Large intestine (tissue), 3 donors: Measurements from ENCODE around the gene LRMDA. TPM values are rescaled to one million over a fixed set of nuclear protein-coding genes. Genes with fewer than 3 reads are reported as not detected.

Source experiments
- DNase-seq, 2 donors: peaks; one replicate each; pipeline versions ENCODE4 v3.0.0 to v3.0.0-alpha.2; 2013
- H3K27ac ChIP-seq: one replicate; pipeline ENCODE4 v1.5.1; 2013; ENCODE audit warnings: low read length
- H3K27me3 ChIP-seq: 2 replicates; pipeline ENCODE4 v1.6.1; 2013; ENCODE audit warnings: low read length; ENCODE audit not compliant: control insufficient read depth, insufficient read depth
- H3K36me3 ChIP-seq: 2 replicates; pipeline ENCODE4 v1.6.1; 2013; ENCODE audit warnings: low read length; ENCODE audit not compliant: control insufficient read depth, insufficient read depth
- H3K4me1 ChIP-seq: one replicate; pipeline ENCODE4 v1.6.1; 2013; ENCODE audit warnings: low read length; ENCODE audit not compliant: control insufficient read depth, insufficient read depth
- H3K4me3 ChIP-seq: one replicate; pipeline ENCODE4 v1.5.1; 2013; ENCODE audit warnings: low read length
- H3K9me3 ChIP-seq: one replicate; pipeline ENCODE4 v1.6.1; 2013; ENCODE audit warnings: mild to moderate bottlenecking, low read depth, low read length, moderate library complexity; ENCODE audit not compliant: control insufficient read depth
- WGBS: methylation state at CpG from one replicate; pipeline ENCODE4 v1.1.5; 2013; ENCODE audit warnings: low lambda C conversion rate; ENCODE audit not compliant: insufficient coverage; 5-methylcytosine and 5-hydroxymethylcytosine counted together
- polyA plus RNA-seq: library from polyadenylated mRNA; unstranded; fragments of 120-200 nt; gene quantifications from one replicate; pipeline ENCODE4 v1.2.1, GENCODE V29; 2013

The LRMDA gene
- polyA plus RNA-seq, 1 donor, result 5.3 TPM

DNA sequence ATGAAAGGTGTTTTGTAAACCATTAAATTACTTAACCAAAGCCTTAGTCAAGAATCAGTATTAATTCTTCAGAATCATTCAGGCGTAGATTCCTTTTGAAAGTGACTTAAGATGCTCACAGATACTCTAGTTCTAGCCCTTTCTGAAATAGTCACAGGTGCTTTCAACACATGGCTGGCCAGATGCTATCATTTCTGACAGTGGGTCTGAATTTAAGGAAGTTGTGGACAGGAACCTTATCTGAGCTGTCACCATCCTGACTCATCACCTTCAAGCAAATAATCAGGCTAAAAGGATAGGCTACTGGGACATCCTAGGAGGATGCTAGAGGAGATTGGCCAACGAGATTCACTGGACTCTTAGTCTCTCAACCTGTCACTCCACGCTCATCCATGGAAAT, 501.5 kb downstream of the LRMDA start:
- Histone ChIP-seq H3K27me3 (peaks cover 2% of the 10 kb centered on the region), H3K4me3 (no peak overlapping the region), H3K9me3 (no peaks in the 10 kb centered on the region), H3K4me1 (no peaks in the 10 kb centered on the region), H3K36me3 (no peaks in the 10 kb centered on the region), H3K27ac (no peak overlapping the region)
- DNase-seq, result no peak
- no CpG with 5 or more reads among the region's 3 CpGs for WGBS

DNA sequence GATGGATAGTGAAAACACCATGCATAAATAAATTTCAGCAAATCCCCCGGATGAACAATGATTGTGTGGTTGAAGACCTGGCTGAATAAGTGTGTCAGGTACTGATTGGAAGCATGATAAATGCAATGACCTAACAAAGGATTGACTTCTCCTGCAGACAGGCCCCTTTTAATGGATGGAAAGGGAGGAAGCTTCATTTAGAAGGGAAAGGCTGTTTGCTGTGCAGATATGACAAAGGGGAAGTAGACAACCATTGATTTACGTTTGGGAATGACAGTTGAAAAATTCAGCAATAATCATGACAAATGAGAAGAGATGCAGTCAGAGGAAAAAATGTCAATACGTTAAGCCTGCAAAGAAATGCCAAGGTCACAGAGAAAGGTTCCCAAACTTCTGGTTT, 503.8 kb downstream of the LRMDA start:
- H3K27ac ChIP-seq, result no peak overlapping the region
- H3K27me3 ChIP-seq, result peaks cover 2% of the 10 kb centered on the region
- H3K4me3 ChIP-seq, result no peak overlapping the region
- H3K4me1 ChIP-seq, result no peaks in the 10 kb centered on the region
- no peaks in the 10 kb centered on the region for H3K9me3 ChIP-seq
- DNase-seq, result no peak
- 100% methylated on average over 2 of the region's 3 CpGs for WGBS
- H3K36me3 ChIP-seq, result no peaks in the 10 kb centered on the region

DNA sequence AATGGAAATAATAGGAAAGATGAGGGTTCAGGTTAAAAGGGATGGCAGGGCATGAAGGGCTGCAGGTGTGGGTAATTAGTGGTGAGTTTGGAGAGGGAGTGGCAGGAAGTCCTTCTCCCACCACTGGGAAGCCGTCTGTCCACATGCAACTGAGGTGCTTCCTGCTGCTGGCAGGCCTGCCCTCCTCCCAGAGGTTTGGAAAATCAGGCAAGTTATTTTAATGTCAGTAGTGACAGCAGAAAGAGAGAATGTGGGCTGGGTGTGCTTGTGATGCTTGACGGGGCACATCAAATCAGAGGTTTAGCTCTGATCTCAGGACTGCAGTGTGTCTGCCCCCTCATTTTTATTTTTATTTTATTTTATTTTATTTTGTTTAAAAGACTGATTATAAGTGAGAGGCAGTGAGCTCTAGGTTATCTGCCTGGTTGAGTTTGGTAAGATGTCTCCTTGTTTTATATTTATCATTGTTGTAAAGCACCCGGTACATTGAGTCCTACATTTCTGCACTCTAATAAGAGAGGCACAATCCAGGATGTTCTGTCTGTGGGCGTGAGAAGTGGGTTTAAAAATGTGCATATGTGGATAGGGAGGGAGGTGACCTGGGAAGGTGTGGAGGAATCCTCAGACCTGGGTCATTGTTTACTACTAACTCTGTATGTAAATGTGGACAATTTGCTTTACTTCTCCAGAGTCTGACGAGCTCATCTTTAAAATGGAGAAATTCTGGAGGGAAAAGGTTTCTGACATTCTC, 504.4 kb downstream of the LRMDA start:
- no peak for DNase-seq
- Histone ChIP-seq H3K27me3 (peaks cover 2% of the 10 kb centered on the region), H3K4me1 (no peaks in the 10 kb centered on the region), H3K9me3 (no peaks in the 10 kb centered on the region), H3K27ac (no peak overlapping the region), H3K4me3 (no peak overlapping the region), H3K36me3 (no peaks in the 10 kb centered on the region)
- WGBS, result no CpG with 5 or more reads among the region's 5 CpGs

DNA sequence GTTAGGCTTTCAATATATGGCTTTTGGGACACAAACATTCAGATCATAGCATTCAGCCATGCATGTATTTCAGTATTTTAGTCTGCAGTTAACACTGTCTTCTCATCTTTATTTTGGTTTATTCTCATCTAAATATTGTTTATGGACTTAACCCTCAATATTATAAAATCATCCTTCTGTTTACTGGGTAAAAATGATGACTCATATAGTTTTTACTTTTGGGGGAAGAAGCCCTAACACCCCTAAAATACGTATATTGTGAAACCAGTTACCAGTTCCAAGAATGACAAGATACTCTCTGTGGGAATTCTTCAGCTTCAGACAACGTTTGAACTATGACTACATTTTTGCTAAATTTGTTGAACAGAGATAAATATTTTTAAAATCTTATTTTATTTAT, 505.4 kb downstream of the LRMDA start:
- no peak overlapping the region for H3K27ac ChIP-seq
- WGBS, result 71% methylated on average over 1 of the region's 2 CpGs
- H3K4me3 ChIP-seq, result no peak overlapping the region
- H3K27me3 ChIP-seq, result peaks cover 2% of the 10 kb centered on the region
- DNase-seq, result no peak
- H3K4me1 ChIP-seq, result no peaks in the 10 kb centered on the region
- H3K36me3 ChIP-seq, result no peaks in the 10 kb centered on the region
- no peaks in the 10 kb centered on the region for H3K9me3 ChIP-seq

DNA sequence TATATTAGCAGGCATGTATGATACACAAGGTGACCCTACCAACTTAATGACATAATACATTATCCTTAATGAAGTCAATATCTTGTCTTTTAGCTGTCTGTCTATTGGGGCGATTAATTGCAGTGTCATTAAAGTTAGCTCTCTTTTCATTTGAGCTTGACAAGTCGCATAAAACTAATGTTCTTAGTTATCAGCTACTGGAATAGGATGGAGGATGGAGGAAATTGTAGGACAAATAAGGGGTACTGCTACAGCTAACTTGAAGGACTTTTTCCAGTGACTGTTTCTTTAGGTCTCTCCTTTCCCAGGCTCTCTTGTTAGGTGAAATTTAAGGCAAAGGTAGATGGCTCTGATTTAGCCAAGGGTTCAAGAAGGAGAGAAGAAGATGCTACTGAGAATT, 506.4 kb downstream of the LRMDA start:
- Histone ChIP-seq H3K4me3 (no peak overlapping the region), H3K36me3 (no peaks in the 10 kb centered on the region), H3K9me3 (no peaks in the 10 kb centered on the region), H3K4me1 (no peaks in the 10 kb centered on the region), H3K27ac (no peak overlapping the region), H3K27me3 (peaks cover 2% of the 10 kb centered on the region)
- no peak for DNase-seq
- WGBS, result no CpG with 5 or more reads among the region's 2 CpGs

DNA sequence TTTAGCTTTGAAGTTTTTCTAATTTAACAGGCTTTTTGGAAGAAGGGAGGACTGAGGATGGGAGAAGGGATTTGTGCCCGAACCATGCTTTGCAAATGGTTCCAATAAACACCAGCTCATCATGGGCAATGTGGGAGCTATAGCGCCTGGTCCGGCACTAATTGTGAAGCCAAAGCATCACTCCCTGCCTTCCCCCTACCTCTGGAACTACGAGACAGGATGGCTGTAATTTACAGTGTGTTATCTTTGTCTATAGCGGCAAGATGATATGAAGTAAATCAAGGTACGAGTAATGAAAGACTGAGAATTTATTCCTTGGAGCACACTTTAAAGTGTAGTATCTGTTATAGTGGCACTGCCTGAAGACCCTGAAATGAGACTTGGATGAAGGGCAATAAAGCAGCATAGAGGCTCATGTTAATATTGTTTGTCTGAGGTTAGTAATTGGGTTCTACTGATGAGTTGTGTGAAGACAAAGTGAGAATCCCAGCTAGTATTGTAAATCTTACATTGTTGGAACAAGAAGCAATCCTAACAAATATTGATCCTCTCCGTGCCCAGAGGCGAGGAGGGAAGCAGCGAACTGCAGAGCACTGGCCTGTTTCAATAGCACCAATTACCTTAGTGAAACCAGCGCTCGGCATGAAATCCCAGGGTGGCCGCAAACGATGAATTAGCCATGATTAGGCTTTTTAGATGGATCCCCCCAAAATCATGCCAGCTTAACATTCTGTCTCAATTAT, 507.1 kb downstream of the LRMDA start:
- no peak for DNase-seq
- H3K27me3 ChIP-seq, result peaks cover 2% of the 10 kb centered on the region
- no peak overlapping the region for H3K27ac ChIP-seq
- no peak overlapping the region for H3K4me3 ChIP-seq
- WGBS, result 60% methylated on average over 2 of the region's 13 CpGs
- H3K9me3 ChIP-seq, result no peaks in the 10 kb centered on the region
- H3K36me3 ChIP-seq, result no peaks in the 10 kb centered on the region
- no peaks in the 10 kb centered on the region for H3K4me1 ChIP-seq

DNA sequence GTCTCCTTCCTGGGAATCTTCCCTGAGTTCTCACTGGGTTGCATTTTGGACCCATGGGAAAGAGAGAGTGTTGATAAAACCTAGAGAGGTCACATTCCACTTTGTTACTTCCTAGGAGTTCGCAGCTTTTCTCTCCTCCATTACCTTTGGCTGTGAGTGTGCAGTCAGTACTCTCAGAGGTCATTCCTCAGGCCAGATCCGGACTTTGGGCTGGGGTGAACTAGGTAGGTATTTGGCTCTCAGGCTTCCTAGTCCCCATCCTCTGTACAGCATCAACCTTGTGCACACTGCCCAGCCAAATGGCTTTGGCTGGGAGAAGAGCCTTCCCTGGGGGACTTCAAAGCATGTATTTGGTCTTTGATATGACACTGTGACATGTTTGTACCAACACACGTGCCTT, 508.1 kb downstream of the LRMDA start:
- Histone ChIP-seq H3K27ac (no peak overlapping the region), H3K4me3 (no peak overlapping the region), H3K9me3 (no peaks in the 10 kb centered on the region), H3K36me3 (no peaks in the 10 kb centered on the region), H3K27me3 (no peaks in the 10 kb centered on the region), H3K4me1 (no peaks in the 10 kb centered on the region)
- no peak for DNase-seq
- no CpG with 5 or more reads among the region's 3 CpGs for WGBS

DNA sequence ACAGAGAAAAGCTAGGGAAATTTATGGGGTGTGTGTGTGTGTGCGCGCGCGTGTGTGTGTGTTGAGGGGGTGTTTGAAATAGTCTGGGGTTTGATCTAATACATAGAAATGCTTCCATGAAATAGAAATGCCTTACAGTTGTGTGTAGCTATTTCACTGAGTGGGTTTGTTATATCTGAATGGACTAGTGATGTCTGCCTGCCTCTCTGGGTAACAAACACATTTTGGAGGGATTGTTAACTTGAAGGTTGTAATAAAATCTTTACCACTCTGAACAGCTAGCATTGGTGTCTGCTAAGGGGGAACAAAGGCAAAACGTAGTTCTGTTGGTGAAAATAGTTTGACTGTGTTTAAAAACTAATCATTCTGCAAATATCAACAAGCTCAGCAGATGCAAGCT, 509.3 kb downstream of the LRMDA start:
- Histone ChIP-seq H3K36me3 (no peaks in the 10 kb centered on the region), H3K4me1 (no peaks in the 10 kb centered on the region), H3K9me3 (no peaks in the 10 kb centered on the region), H3K27me3 (no peaks in the 10 kb centered on the region), H3K4me3 (no peak overlapping the region), H3K27ac (no peak overlapping the region)
- DNase-seq, result no peak
- WGBS, result 96% methylated on average over 4 of the region's 5 CpGs

DNA sequence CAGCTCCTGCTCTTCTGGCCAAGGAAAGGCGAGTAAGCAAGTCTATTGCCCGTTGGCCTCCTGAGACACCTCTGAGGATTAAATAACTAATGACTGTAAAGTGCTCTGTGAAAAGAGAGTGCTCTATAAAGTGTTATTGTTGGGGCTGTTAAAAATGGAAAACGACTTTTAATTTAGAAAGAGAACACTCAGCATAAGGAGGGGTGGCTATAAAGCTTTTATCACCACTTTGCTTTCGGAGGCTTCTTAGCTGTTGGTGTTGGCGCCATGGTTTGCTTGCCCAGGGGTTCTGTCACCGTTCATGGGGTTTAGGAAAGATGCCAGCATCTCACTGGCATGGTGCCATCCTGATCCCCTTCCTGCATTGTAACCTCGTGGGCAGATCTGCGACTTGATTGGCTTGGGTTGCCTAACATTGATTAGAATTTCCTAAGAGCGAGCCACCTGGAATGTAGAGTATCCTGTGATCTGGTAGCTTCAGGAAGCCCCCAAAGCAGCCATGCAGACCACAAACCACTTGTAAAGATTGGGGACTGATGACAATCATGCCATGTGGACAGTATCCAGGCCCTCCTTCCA, 509.9 kb downstream of the LRMDA start:
- Histone ChIP-seq H3K4me3 (no peak overlapping the region), H3K27ac (no peak overlapping the region), H3K27me3 (no peaks in the 10 kb centered on the region), H3K36me3 (no peaks in the 10 kb centered on the region), H3K9me3 (no peaks in the 10 kb centered on the region), H3K4me1 (no peaks in the 10 kb centered on the region)
- WGBS, result no CpG with 5 or more reads among the region's 9 CpGs
- no peak for DNase-seq

DNA sequence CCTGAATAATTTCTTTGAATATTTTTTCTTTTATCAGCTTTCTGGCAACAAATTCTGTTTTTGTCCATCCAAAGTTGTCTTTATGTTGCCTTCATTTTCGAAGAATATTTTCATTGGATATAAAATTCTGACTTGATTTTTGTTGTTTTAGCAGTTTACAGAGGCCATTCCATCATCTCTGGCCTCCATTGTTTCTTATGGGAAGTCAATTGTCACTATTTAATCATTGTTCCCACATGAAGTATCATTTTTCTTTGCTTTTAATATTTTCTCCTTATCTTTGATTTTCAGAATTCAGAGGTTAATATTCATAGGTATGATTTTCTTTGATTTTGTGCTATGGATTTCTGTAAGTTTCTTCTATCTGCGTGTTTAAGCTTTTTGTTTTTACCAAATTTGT, 512.6 kb downstream of the LRMDA start:
- WGBS, result 100% methylated on average over 2 of the region's 2 CpGs
- H3K4me3 ChIP-seq, result no peak overlapping the region
- H3K27ac ChIP-seq, result no peak overlapping the region
- no peaks in the 10 kb centered on the region for H3K27me3 ChIP-seq
- no peaks in the 10 kb centered on the region for H3K9me3 ChIP-seq
- no peaks in the 10 kb centered on the region for H3K4me1 ChIP-seq
- no peaks in the 10 kb centered on the region for H3K36me3 ChIP-seq
- no peak for DNase-seq
